Small intestine (tissue), 7 donors: ENCODE results near the gene IMP3. TPM values are rescaled to one million over a fixed set of nuclear protein-coding genes. Genes with fewer than 3 reads are reported as not detected.

Experiments
- DNase-seq, 2 donors: peaks; one replicate each; pipeline versions ENCODE4 v3.0.0 to v3.0.0-alpha.2; 2013
- FAIRE-seq: peaks from 2 replicates; lab custom pipeline; 2012; peaks lifted over from hg19 to GRCh38; lab: Jason Lieb, UNC
- H3K27ac ChIP-seq, 3 donors: one replicate each; pipeline ENCODE4 v1.5.1; 2013; ENCODE audit warnings: low read length in 2 of 3, mild to moderate bottlenecking in 2 of 3, control low read depth in 1 of 3, inconsistent platforms in 1 of 3, low read depth in 1 of 3, moderate library complexity in 1 of 3
- H3K27me3 ChIP-seq, 3 donors: one replicate each; pipeline ENCODE4 v1.6.1; 2013; ENCODE audit warnings: low read length in 3 of 3, inconsistent platforms in 1 of 3; ENCODE audit not compliant: control insufficient read depth in 3 of 3, insufficient read depth in 3 of 3
- H3K36me3 ChIP-seq, 3 donors: one replicate each; pipeline ENCODE4 v1.6.1; 2013; ENCODE audit warnings: low read length in 3 of 3, inconsistent platforms in 1 of 3, low read depth in 1 of 3, mild to moderate bottlenecking in 1 of 3, moderate library complexity in 1 of 3; ENCODE audit not compliant: control insufficient read depth in 3 of 3, insufficient read depth in 2 of 3
- H3K4me1 ChIP-seq, 3 donors: one replicate each; pipeline ENCODE4 v1.6.1; 2013; ENCODE audit warnings: low read length in 2 of 3, inconsistent platforms in 1 of 3, low read depth in 1 of 3, mild to moderate bottlenecking in 1 of 3, moderate library complexity in 1 of 3; ENCODE audit not compliant: control insufficient read depth in 3 of 3, insufficient read depth in 2 of 3
- H3K4me3 ChIP-seq, 3 donors: one replicate each; pipeline ENCODE4 v1.5.1; 2013; ENCODE audit warnings: low read length in 3 of 3, control low read depth in 1 of 3, inconsistent platforms in 1 of 3, low read depth in 1 of 3, mild to moderate bottlenecking in 1 of 3, moderate library complexity in 1 of 3
- H3K9me3 ChIP-seq, 2 donors: one replicate each; pipeline ENCODE4 v1.6.1; 2013; ENCODE audit warnings: low read depth in 1 of 2, low read length in 1 of 2; ENCODE audit not compliant: control insufficient read depth in 2 of 2, insufficient read depth in 1 of 2
- WGBS, 3 donors: extraction: QIAGEN DNeasy Blood & Tissue Kit; methylation state at CpG; one replicate each; pipeline ENCODE4 v1.1.7; 2013; 5-methylcytosine and 5-hydroxymethylcytosine counted together
- polyA plus RNA-seq, 4 donors: library from polyadenylated mRNA; stranded (reverse) in 3 of 4; unstranded in 1 of 4; fragments of 200-250 nt in 3 of 4; fragments of 120-200 nt in 1 of 4; gene quantifications; one replicate each; pipeline versions ENCODE4 v1.2.1 to v1.2.3, GENCODE V29; 2013
- donor health status: healthy with polysubstance abuse.
- donor health status: control.
- donor health status: control.
- donor health status: Bipolar disorder and iron deficiency.
- donor health status: healthy.

Gene IMP3
- polyA plus RNA-seq, 4 donors: 76.2 to 139 (median 93.2) TPM

DNA sequence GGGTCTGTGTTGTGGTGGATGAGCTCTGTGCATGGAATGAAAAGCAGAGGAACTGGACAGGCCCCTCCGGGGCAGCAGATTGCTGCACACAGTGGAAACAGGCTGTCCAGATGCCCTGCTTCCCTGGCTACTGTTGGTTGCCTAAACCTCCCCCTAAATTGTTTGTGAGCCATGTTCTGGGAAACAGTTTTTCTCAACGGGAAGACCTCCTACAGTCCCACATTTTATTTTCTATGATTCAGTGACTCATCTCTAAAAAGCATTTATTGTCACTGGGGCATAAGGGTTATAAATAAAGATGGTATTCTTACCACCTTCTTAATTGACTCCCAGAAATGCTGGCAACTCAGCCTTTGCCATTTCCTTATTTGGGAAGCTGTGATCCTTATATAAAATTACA lies 40.6 kb downstream of the IMP3 start:
- 56 to 73% (median 67%) methylated on average over 2 of the region's 2 CpGs for WGBS, 3 donors
- H3K4me1 ChIP-seq: no peaks in the 10 kb centered on the region
- FAIRE-seq: no peak
- H3K27ac ChIP-seq: peak overlapping the region in 1 of 3 donors; percentile 70
- H3K27me3 ChIP-seq: no peaks in the 10 kb centered on the region
- H3K4me3 ChIP-seq: no peak overlapping the region
- no peaks in the 10 kb centered on the region for H3K9me3 ChIP-seq
- peaks cover 10 to 35% (median 13%) of the 10 kb centered on the region in 3 donors for H3K36me3 ChIP-seq
- DNase-seq: no peak

- Histone ChIP-seq H3K4me1 (no peaks in the 10 kb centered on the region), H3K27ac (peak overlapping the region in 1 of 3 donors; percentile 26), H3K9me3 (no peaks in the 10 kb centered on the region), H3K27me3 (no peaks in the 10 kb centered on the region), H3K36me3 (peaks cover 10 to 37% (median 13%) of the 10 kb centered on the region in 3 donors), H3K4me3 (no peak overlapping the region)
- DNase-seq (no peak), FAIRE-seq (no peak)
- WGBS, 3 donors: 91 to 99% (median 93%) methylated on average over 4 of the region's 4 CpGs
Measured at GRCh38 chr15:75598361-75598760, 41.7 kb downstream of the IMP3 start.

DNA sequence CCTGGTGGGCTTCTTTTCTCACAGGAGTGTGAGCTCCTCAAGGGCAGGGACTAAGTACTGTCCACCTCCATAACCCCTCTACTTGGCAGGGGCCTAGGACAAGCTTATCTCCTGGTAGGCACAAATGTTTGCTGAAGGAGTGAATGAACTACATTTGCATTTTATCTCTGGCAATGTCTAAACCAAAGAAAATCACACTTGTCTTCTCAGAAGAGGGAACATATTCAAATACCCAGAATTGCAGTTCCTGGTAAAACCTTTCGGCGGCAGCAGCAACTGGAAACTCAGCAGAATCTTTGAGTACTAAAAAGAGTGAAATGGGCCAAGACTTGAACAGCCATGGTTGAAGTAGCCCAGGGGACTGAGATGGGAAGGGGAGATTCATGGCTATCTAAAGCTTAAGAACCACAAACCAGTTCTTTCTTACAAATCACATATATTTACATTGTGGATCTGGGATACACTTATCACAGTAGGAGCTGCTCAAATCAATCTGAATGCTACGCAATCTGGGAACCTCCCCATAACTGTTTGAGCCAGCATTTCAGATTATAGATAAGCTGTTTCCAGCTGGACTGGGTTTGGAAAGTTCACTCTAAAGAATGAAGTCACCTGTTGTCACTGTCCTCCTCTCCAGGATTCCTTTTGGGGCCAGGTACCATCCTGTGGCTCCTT lies 42.2 kb downstream of the IMP3 start:
- 59 to 71% (median 70%) methylated on average over 3 of the region's 3 CpGs for WGBS, 3 donors
- DNase-seq (peak; percentile 15 to 31), FAIRE-seq (no peak)
- Histone ChIP-seq H3K4me1 (no peaks in the 10 kb centered on the region), H3K27me3 (no peaks in the 10 kb centered on the region), H3K9me3 (no peaks in the 10 kb centered on the region), H3K36me3 (peaks cover 10 to 35% (median 13%) of the 10 kb centered on the region in 3 donors), H3K4me3 (no peak overlapping the region), H3K27ac (peak overlapping the region in 1 of 3 donors; percentile 26)

DNA sequence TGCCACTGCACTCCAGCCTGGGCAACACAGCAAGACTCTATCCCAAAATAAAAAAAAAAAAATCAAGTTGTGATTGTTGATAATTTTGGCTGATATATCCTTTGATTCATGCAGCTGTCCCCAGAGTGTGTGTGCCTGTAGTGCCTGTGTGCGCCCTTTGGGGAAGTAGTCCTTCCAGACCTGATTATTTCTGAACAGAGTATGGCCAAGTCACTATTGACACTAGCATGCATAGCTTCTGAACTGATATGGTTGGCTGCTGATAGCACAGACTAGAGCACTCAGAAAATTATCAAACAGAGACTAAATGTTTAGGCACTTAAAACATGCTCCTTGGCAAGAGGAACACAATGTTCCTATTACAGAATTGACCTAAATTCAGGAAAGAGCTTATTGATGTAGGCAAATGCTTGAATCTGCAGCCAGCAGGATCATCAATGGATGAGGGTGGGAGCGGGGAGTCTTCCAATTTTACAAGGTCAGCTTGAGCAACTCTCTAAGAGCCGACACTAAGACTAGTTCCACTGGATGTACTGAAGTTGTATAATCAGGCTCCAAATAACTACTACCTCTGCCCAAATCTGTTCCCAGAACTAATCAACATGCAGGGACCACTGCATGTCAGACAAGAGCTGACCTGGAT lies 43.2 kb downstream of the IMP3 start:
- Histone ChIP-seq H3K27ac (no peak overlapping the region), H3K4me1 (peaks cover 0 to 3% (median 0%) of the 10 kb centered on the region in 3 donors), H3K27me3 (no peaks in the 10 kb centered on the region), H3K9me3 (no peaks in the 10 kb centered on the region), H3K4me3 (no peak overlapping the region), H3K36me3 (peaks cover 10 to 34% (median 13%) of the 10 kb centered on the region in 3 donors)
- DNase-seq (no peak), FAIRE-seq (no peak)
- 91 to 97% (median 94%) methylated on average over 3 of the region's 3 CpGs for WGBS, 3 donors

GRCh38 chr15:75594276-75594675 lies 45.7 kb downstream of the IMP3 start:
- DNase-seq (no peak), FAIRE-seq (no peak)
- Histone ChIP-seq H3K27ac (no peak overlapping the region), H3K4me1 (peaks cover 0 to 10% (median 0%) of the 10 kb centered on the region in 3 donors), H3K27me3 (no peaks in the 10 kb centered on the region), H3K9me3 (no peaks in the 10 kb centered on the region), H3K4me3 (no peak overlapping the region), H3K36me3 (peaks cover 10 to 22% (median 10%) of the 10 kb centered on the region in 3 donors)
- WGBS, 3 donors: 93 to 95% (median 95%) methylated on average over 9 of the region's 9 CpGs

DNA sequence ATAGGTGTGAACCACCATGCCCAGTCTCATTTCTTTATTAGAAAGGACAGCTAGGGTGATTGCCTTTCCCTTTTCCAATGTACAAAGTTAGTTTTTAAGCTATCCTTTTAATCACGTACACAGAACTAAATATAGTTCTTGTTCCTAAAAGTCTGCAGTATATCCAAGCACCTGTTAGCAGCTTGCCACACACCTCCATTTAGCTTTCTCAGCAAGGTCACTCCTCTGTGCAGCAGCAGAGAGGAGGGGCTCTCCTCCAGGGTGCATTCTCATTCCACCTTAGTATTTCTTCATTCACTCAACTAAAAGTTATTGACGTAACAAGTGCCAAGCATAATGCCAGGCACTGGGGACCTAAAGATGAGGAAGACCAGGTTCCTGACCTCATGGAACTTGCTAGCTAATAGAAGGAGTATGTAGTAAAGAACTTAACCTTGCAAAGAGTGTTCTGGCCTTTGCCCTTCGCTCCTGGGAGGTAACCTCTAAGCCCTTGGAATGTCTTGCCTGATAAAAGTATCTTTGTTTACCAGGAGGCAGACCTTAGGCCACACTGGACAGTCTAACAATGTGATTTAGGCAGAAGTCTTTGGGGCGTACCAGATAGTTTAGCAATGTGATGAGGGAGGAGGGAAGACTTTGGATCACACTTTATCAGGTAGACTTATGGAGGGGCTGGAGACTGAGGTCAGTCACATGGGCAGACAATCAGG lies 48.2 kb downstream of the IMP3 start:
- H3K4me3 ChIP-seq: no peak overlapping the region
- no peaks in the 10 kb centered on the region for H3K27me3 ChIP-seq
- DNase-seq (peak; percentile 31 to 48), FAIRE-seq (no peak)
- H3K36me3 ChIP-seq: peaks cover 2 to 10% (median 5%) of the 10 kb centered on the region in 3 donors
- peak overlapping the region in 1 of 3 donors; percentile 38 for H3K27ac ChIP-seq
- WGBS, 3 donors: 90 to 97% (median 93%) methylated on average over 4 of the region's 4 CpGs
- peaks cover 0 to 10% (median 0%) of the 10 kb centered on the region in 3 donors for H3K4me1 ChIP-seq
- no peaks in the 10 kb centered on the region for H3K9me3 ChIP-seq

GRCh38 chr15:75590239-75590638 lies 49.8 kb downstream of the IMP3 start:
- DNase-seq: no peak

More at GRCh38 chr15:75590239-75590638, 49.8 kb downstream of the IMP3 start:
- Histone ChIP-seq H3K36me3 (peaks cover under 1 to 11% (median 2%) of the 10 kb centered on the region in 3 donors), H3K4me1 (peaks cover 0 to 10% (median 0%) of the 10 kb centered on the region in 3 donors), H3K27ac (no peak overlapping the region), H3K27me3 (no peaks in the 10 kb centered on the region), H3K9me3 (no peaks in the 10 kb centered on the region), H3K4me3 (no peak overlapping the region)
- FAIRE-seq: no peak
- WGBS, 3 donors: 83 to 97% (median 87%) methylated on average over 2 of the region's 2 CpGs
